B cell (primary cell): ENCODE measurements around the gene C19orf47. TPM values are rescaled to one million over a fixed set of nuclear protein-coding genes. Genes with fewer than 3 reads are reported as not detected.

Source experiments
- ATAC-seq: fragments of 200-7000 bp; cut with Tn5 transposase; one replicate; pipeline ENCODE4 v1.10.0; 2021; ENCODE audit warnings: low read depth, mild to moderate bottlenecking, moderate number of reproducible peaks, moderate library complexity
- CTCF ChIA-PET: fragments of 350-600 bp; sonication (Branson Sonifier 250); formaldehyde crosslinking; loops from one replicate; lab custom pipeline; 2021; ENCODE audit warnings: antibody characterized with exemption, inconsistent platforms; lab: Charles Lee
- POLR2A ChIA-PET: fragments of 350-600 bp; sonication (Branson Sonifier 250); formaldehyde crosslinking; loops from one replicate; lab custom pipeline; 2021; ENCODE audit warnings: antibody characterized with exemption; lab: Charles Lee
- DNase-seq: peaks from one replicate; pipeline ENCODE4 v3.0.0; 2013
- H2AFZ ChIP-seq: 2 replicates; pipeline ENCODE4 v1.6.1; 2012; ENCODE audit warnings: mild to moderate bottlenecking, low read depth, low read length; ENCODE audit not compliant: insufficient read depth, poor library complexity, severe bottlenecking
- H3K27ac ChIP-seq, 2 donors: 1 replicate in 1 of 2; 2 replicates in 1 of 2; pipeline ENCODE4 v1.5.1; 2012 to 2013; ENCODE audit warnings: low read length in 2 of 2, mild to moderate bottlenecking in 2 of 2, moderate library complexity in 1 of 2
- H3K27me3 ChIP-seq, 4 experiments: fragments of 200-600 bp in 1 of 4; sonication (generic) in 1 of 4; replicated peaks in 1 of 4; 1 replicate in 2 of 4; 2 replicates in 2 of 4; pipeline versions ENCODE4 v1.6.1 to v1.7.0; 2013 to 2016; ENCODE audit warnings: low read length in 3 of 4, mild to moderate bottlenecking in 2 of 4, mixed read lengths in 1 of 4, moderate library complexity in 1 of 4; ENCODE audit not compliant: insufficient read depth in 4 of 4, control insufficient read depth in 3 of 4; ENCODE audit errors: control extremely low read depth in 1 of 4
- H3K36me3 ChIP-seq, 2 experiments: replicated peaks in 1 of 2; 1 replicate in 1 of 2; 2 replicates in 1 of 2; pipeline versions ENCODE4 v1.6.1 to v1.7.1; 2013; ENCODE audit warnings: low read length in 1 of 2; ENCODE audit not compliant: insufficient read depth in 2 of 2, control insufficient read depth in 1 of 2; ENCODE audit errors: control extremely low read depth in 1 of 2, extremely low read depth in 1 of 2
- H3K4me1 ChIP-seq, 2 donors: fragments of 200-600 bp in 1 of 2; sonication (generic) in 1 of 2; 1 replicate in 1 of 2; 2 replicates in 1 of 2; pipeline versions ENCODE4 v1.5.1 to v1.6.1; 2013 to 2017; ENCODE audit warnings: low read length in 2 of 2; ENCODE audit not compliant: control insufficient read depth in 2 of 2, insufficient read depth in 2 of 2
- H3K4me2 ChIP-seq: replicated peaks from 2 replicates; pipeline ENCODE3; 2012; ENCODE audit warnings: mild to moderate bottlenecking, low read depth, low read length; ENCODE audit not compliant: poor library complexity, severe bottlenecking
- H3K4me3 ChIP-seq, 5 experiments: fragments of 200-600 bp in 1 of 5; sonication (generic) in 1 of 5; 1 replicate in 3 of 5; 2 replicates in 2 of 5; pipeline versions ENCODE4 v1.5.1 to v1.7.0; 2011 to 2016; ENCODE audit warnings: low read length in 4 of 5, mild to moderate bottlenecking in 4 of 5, low read depth in 2 of 5, control low read depth in 1 of 5, moderate library complexity in 1 of 5; ENCODE audit not compliant: insufficient read depth in 1 of 5; ENCODE audit errors: control extremely low read depth in 1 of 5, extremely low read depth in 1 of 5
- H3K79me2 ChIP-seq: fragments of 200-600 bp; sonication (generic); one replicate; pipeline ENCODE4 v1.6.0; 2016; ENCODE audit warnings: low read length; ENCODE audit not compliant: control insufficient read depth, insufficient read depth
- H3K9ac ChIP-seq: fragments of 200-600 bp; sonication (generic); 2 replicates; pipeline ENCODE4 v1.6.1; 2017; ENCODE audit warnings: mild to moderate bottlenecking, low read length, moderate library complexity
- H3K9me3 ChIP-seq, 3 donors: one replicate each; pipeline versions ENCODE4 v1.6.1 to v1.7.1; 2013; ENCODE audit warnings: low read length in 2 of 3; ENCODE audit not compliant: control insufficient read depth in 2 of 3, insufficient read depth in 1 of 3; ENCODE audit errors: control extremely low read depth in 1 of 3
- H4K20me1 ChIP-seq: 2 replicates; pipeline ENCODE4 v1.6.0; 2012; ENCODE audit warnings: mild to moderate bottlenecking, low read length; ENCODE audit not compliant: insufficient read depth, control insufficient read depth, poor library complexity, severe bottlenecking
- H3K27ac Mint-ChIP-seq: one replicate; pipeline ENCODE4 v1.8.0; 2021; ENCODE audit warnings: mixed read lengths
- H3K27me3 Mint-ChIP-seq: one replicate; pipeline ENCODE4 v1.8.0; 2021; ENCODE audit warnings: mixed read lengths
- H3K4me1 Mint-ChIP-seq: one replicate; pipeline ENCODE4 v1.8.0; 2021; ENCODE audit warnings: mixed read lengths
- H3K4me3 Mint-ChIP-seq: one replicate; pipeline ENCODE4 v1.8.0; 2021; ENCODE audit warnings: mixed read lengths
- H3K9me3 Mint-ChIP-seq: one replicate; pipeline ENCODE4 v1.8.0; 2022; ENCODE audit warnings: mixed read lengths; ENCODE audit not compliant: insufficient read depth
- CTCF ChIP-seq: fragments of 200-600 bp; IDR thresholded peaks from one replicate; pipeline ENCODE4 v1.8.0; 2022; ENCODE audit warnings: antibody characterized with exemption, mild to moderate bottlenecking
- EZH2 ChIP-seq: IDR thresholded peaks from 2 replicates; pipeline ENCODE4 v1.6.1; 2012; ENCODE audit warnings: borderline replicate concordance, low read depth, mild to moderate bottlenecking, moderate library complexity, low read length; ENCODE audit not compliant: insufficient read depth, poor library complexity, severe bottlenecking
- WGBS: methylation state at CpG from one replicate; pipeline ENCODE4 v1.1.5; 2013; ENCODE audit warnings: missing lambda C conversion rate; ENCODE audit not compliant: insufficient coverage; 5-methylcytosine and 5-hydroxymethylcytosine counted together
- intact Hi-C: fragments of 100-400 bp; cut with micrococcal nuclease; formaldehyde crosslinking; loops from one replicate; pipeline ENCODE4 v1.10.0; 2022
- polyA plus RNA-seq: library from polyadenylated mRNA; depleted of rRNA; stranded (reverse); fragments of >200 nt; gene quantifications from 2 replicates; pipeline ENCODE4 v1.2.3, GENCODE V29; 2012
- total RNA-seq, 2 donors: library from RNA; stranded (reverse); fragments of 120-200 nt in 1 of 2; gene quantifications; 1 replicate in 1 of 2; 2 replicates in 1 of 2; pipeline versions ENCODE4 v1.2.3 to v1.2.4, GENCODE V29; 2013 to 2022

Gene C19orf47
- total and polyA plus RNA-seq, 2 donors (not counting 1 experiment from before 2014, with no cell fraction given), result 12.7 to 16.7 TPM

DNA sequence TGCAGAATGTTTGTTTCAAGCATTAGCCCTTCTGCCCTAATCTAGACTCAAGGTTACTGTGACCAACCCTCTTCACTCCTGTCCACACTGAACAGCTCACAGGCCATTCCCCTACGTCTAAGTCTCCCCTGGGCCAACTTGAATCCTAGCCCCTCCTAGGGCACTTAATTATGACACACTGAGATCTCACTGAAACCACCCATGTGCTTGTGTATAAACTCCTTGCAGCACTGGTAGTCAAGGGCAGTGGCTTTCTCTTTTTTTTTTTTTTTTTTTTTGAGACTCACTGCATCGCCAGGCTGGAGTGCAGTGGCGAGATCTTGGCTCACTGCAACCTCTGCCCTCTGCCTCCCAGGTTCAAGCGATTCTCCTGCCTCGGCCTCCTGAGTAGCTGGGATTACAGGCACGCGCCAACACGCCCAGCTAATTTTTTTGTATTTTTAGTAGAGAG lies 61.2 kb downstream of the C19orf47 start:
- Histone ChIP-seq H3K27ac (peak overlapping the region; percentile 99 to 100), H3K9ac (no peak overlapping the region)
- CTCF ChIA-PET, result interaction anchor here (0.7 to 4.6 kb wide), 2 partner anchors 18 to 22 kb away, joined by 3 to 32 read pairs; no protein-coding TSS in a partner anchor

More for the DNA sequence above, 61.2 kb downstream of the C19orf47 start:
- H3K4me1 ChIP-seq, result peaks cover 28 to 40% of the 10 kb centered on the region in 2 donors
- Mint-ChIP-seq H3K27ac (peak overlapping the region; percentile 65), H3K4me1 (peaks cover 41% of the 10 kb centered on the region), H3K27me3 (no peaks in the 10 kb centered on the region), H3K9me3 (no peaks in the 10 kb centered on the region), H3K4me3 (peak overlapping the region; percentile 20)
- intact Hi-C loops, result loop anchor here (5.0 to 10.0 kb wide), 2 partner anchors 180 to 978 kb away; partner anchors contain the start of genes BLVRB, HNRNPUL1 and SPTBN4
- no peak overlapping the region for H3K4me2 ChIP-seq
- H2AFZ ChIP-seq, result peak overlapping the region; percentile 11
- H3K79me2 ChIP-seq, result peaks cover 30% of the 10 kb centered on the region
- ATAC-seq (no peak), DNase-seq (no peak)
- no peaks in the 10 kb centered on the region for H4K20me1 ChIP-seq
- H3K36me3 ChIP-seq, result no peaks in the 10 kb centered on the region
- POLR2A ChIA-PET, result interaction anchor here (0.9 to 1.0 kb wide), 2 partner anchors 19 to 178 kb away, joined by 4 to 6 read pairs; partner anchors contain the start of gene BLVRB
- H3K9me3 ChIP-seq, result no peaks in the 10 kb centered on the region
- 100% methylated on average over 4 of the region's 8 CpGs for WGBS
- H3K4me3 ChIP-seq, result no peak overlapping the region
- no peak for TF ChIP-seq CTCF
- TF ChIP-seq EZH2, result no peak
- H3K27me3 ChIP-seq, result no peaks in the 10 kb centered on the region
